Stimulated activated CD8-positive, alpha-beta memory T cell treated with anti-CD3 and anti-CD28 coated beads, Interleukin-15, amount 100 ng/mL, for 48 hours (primary cell): Measurements from ENCODE around the gene PRKCSH.
"Not testable (repeated sequence)": the region's sequence is repeated elsewhere in the genome, so short reads cannot be mapped to it uniquely, and the experiment has no call there.

Experiments used
- DNase-seq, 2 donors: peaks; one replicate each; pipeline ENCODE4 v3.0.0-alpha.2; 2020; ENCODE audit warnings: low read depth in 2 of 2

The PRKCSH gene

GRCh38 chr19:11435057-11435832, at the start of gene PRKCSH, which contains the start of gene ODAD3:
Gene PRKCSH, plus strand, starts transcription at chr19:11435635. Its CDS starts 483 bp downstream, at chr19:11436118.
Gene ODAD3, minus strand, starts transcription at chr19:11435121. Its CDS starts 105 bp downstream, at chr19:11435016.
- DNase-seq, result peak; percentile 98 to 99

- no peak for DNase-seq
Measured at GRCh38 chr19:11387162-11388034, 48.0 kb upstream of the PRKCSH start.

- no peak for DNase-seq
Measured at GRCh38 chr19:11390359-11390758, 45.1 kb upstream of the PRKCSH start.

GRCh38 chr19:11390933-11391680, 44.3 kb upstream of the PRKCSH start:
- DNase-seq, result no peak

- no peak for DNase-seq
Measured at GRCh38 chr19:11397089-11397610, 38.3 kb upstream of the PRKCSH start.

GRCh38 chr19:11399667-11400066, 35.8 kb upstream of the PRKCSH start:
- DNase-seq, result no peak

- DNase-seq, result no peak
Measured at GRCh38 chr19:11400798-11401197, 34.6 kb upstream of the PRKCSH start.

- DNase-seq, result no peak
Measured at GRCh38 chr19:11401808-11402543, 33.5 kb upstream of the PRKCSH start.

GRCh38 chr19:11404588-11405222, 30.7 kb upstream of the PRKCSH start:
- no peak for DNase-seq

- no peak for DNase-seq
Measured at GRCh38 chr19:11405846-11406643, 29.4 kb upstream of the PRKCSH start.

GRCh38 chr19:11406703-11407236, 28.7 kb upstream of the PRKCSH start:
- DNase-seq, result not testable (repeated sequence)

- DNase-seq, result no peak
Measured at GRCh38 chr19:11408591-11408990, 26.8 kb upstream of the PRKCSH start.

GRCh38 chr19:11410682-11411081, 24.8 kb upstream of the PRKCSH start:
- DNase-seq, result no peak

- no peak for DNase-seq
Measured at GRCh38 chr19:11414544-11414943, 20.9 kb upstream of the PRKCSH start.

GRCh38 chr19:11416346-11417052, 18.9 kb upstream of the PRKCSH start:
- DNase-seq, result no peak

- no peak for DNase-seq
Measured at GRCh38 chr19:11418094-11418548, 17.3 kb upstream of the PRKCSH start.

GRCh38 chr19:11418549-11419506, 16.6 kb upstream of the PRKCSH start, which contains the start of gene RGL3:
Gene RGL3, minus strand, starts transcription at chr19:11419314. Its CDS starts 36 bp downstream, at chr19:11419278.
- no peak for DNase-seq
